Breast epithelium (tissue), 3 donors: ENCODE measurements around the gene APC2.

Experiments
- CTCF ChIP-seq, 3 donors: fragments of 450-650 bp; IDR thresholded peaks; one replicate each; pipeline ENCODE4 v1.5.1; 2016 to 2017; ENCODE audit warnings: antibody characterized with exemption in 3 of 3, mild to moderate bottlenecking in 3 of 3, moderate library complexity in 3 of 3
- POLR2A ChIP-seq: fragments of 450-650 bp; IDR thresholded peaks from one replicate; pipeline ENCODE4 v1.6.1; 2016; ENCODE audit warnings: antibody characterized with exemption, mild to moderate bottlenecking, moderate library complexity
- POLR2AphosphoS5 ChIP-seq, 3 donors: sonication (generic); formaldehyde crosslinking; IDR thresholded peaks; one replicate each; pipeline ENCODE4 v1.6.1; 2017; ENCODE audit warnings: antibody characterized with exemption in 3 of 3

GRCh38 chr19:1468274-1468820, 18.4 kb downstream of the APC2 start:
- TF ChIP-seq CTCF (IDR thresholded peaks at IDR 0.05): no peak
- TF ChIP-seq POLR2AphosphoS5 (IDR thresholded peaks at IDR 0.05): no peak
- no peak for TF ChIP-seq POLR2A
